B cell (primary cell): ENCODE results near the gene XRCC1. TPM values are rescaled to one million over a fixed set of nuclear protein-coding genes. Genes with fewer than 3 reads are reported as not detected.

Experiments
- ATAC-seq: fragments of 200-7000 bp; cut with Tn5 transposase; one replicate; pipeline ENCODE4 v1.10.0; 2021; ENCODE audit warnings: low read depth, mild to moderate bottlenecking, moderate number of reproducible peaks, moderate library complexity
- CTCF ChIA-PET: fragments of 350-600 bp; sonication (Branson Sonifier 250); formaldehyde crosslinking; loops from one replicate; lab custom pipeline; 2021; ENCODE audit warnings: antibody characterized with exemption, inconsistent platforms; lab: Charles Lee
- POLR2A ChIA-PET: fragments of 350-600 bp; sonication (Branson Sonifier 250); formaldehyde crosslinking; loops from one replicate; lab custom pipeline; 2021; ENCODE audit warnings: antibody characterized with exemption; lab: Charles Lee
- DNase-seq: peaks from one replicate; pipeline ENCODE4 v3.0.0; 2013
- H2AFZ ChIP-seq: 2 replicates; pipeline ENCODE4 v1.6.1; 2012; ENCODE audit warnings: mild to moderate bottlenecking, low read depth, low read length; ENCODE audit not compliant: insufficient read depth, poor library complexity, severe bottlenecking
- H3K27ac ChIP-seq, 2 donors: 1 replicate in 1 of 2; 2 replicates in 1 of 2; pipeline ENCODE4 v1.5.1; 2012 to 2013; ENCODE audit warnings: low read length in 2 of 2, mild to moderate bottlenecking in 2 of 2, moderate library complexity in 1 of 2
- H3K27me3 ChIP-seq, 4 experiments: fragments of 200-600 bp in 1 of 4; sonication (generic) in 1 of 4; replicated peaks in 1 of 4; 1 replicate in 2 of 4; 2 replicates in 2 of 4; pipeline versions ENCODE4 v1.6.1 to v1.7.0; 2013 to 2016; ENCODE audit warnings: low read length in 3 of 4, mild to moderate bottlenecking in 2 of 4, mixed read lengths in 1 of 4, moderate library complexity in 1 of 4; ENCODE audit not compliant: insufficient read depth in 4 of 4, control insufficient read depth in 3 of 4; ENCODE audit errors: control extremely low read depth in 1 of 4
- H3K36me3 ChIP-seq, 2 experiments: replicated peaks in 1 of 2; 1 replicate in 1 of 2; 2 replicates in 1 of 2; pipeline versions ENCODE4 v1.6.1 to v1.7.1; 2013; ENCODE audit warnings: low read length in 1 of 2; ENCODE audit not compliant: insufficient read depth in 2 of 2, control insufficient read depth in 1 of 2; ENCODE audit errors: control extremely low read depth in 1 of 2, extremely low read depth in 1 of 2
- H3K4me1 ChIP-seq, 2 donors: fragments of 200-600 bp in 1 of 2; sonication (generic) in 1 of 2; 1 replicate in 1 of 2; 2 replicates in 1 of 2; pipeline versions ENCODE4 v1.5.1 to v1.6.1; 2013 to 2017; ENCODE audit warnings: low read length in 2 of 2; ENCODE audit not compliant: control insufficient read depth in 2 of 2, insufficient read depth in 2 of 2
- H3K4me2 ChIP-seq: replicated peaks from 2 replicates; pipeline ENCODE3; 2012; ENCODE audit warnings: mild to moderate bottlenecking, low read depth, low read length; ENCODE audit not compliant: poor library complexity, severe bottlenecking
- H3K4me3 ChIP-seq, 5 experiments: fragments of 200-600 bp in 1 of 5; sonication (generic) in 1 of 5; 1 replicate in 3 of 5; 2 replicates in 2 of 5; pipeline versions ENCODE4 v1.5.1 to v1.7.0; 2011 to 2016; ENCODE audit warnings: low read length in 4 of 5, mild to moderate bottlenecking in 4 of 5, low read depth in 2 of 5, control low read depth in 1 of 5, moderate library complexity in 1 of 5; ENCODE audit not compliant: insufficient read depth in 1 of 5; ENCODE audit errors: control extremely low read depth in 1 of 5, extremely low read depth in 1 of 5
- H3K79me2 ChIP-seq: fragments of 200-600 bp; sonication (generic); one replicate; pipeline ENCODE4 v1.6.0; 2016; ENCODE audit warnings: low read length; ENCODE audit not compliant: control insufficient read depth, insufficient read depth
- H3K9ac ChIP-seq: fragments of 200-600 bp; sonication (generic); 2 replicates; pipeline ENCODE4 v1.6.1; 2017; ENCODE audit warnings: mild to moderate bottlenecking, low read length, moderate library complexity
- H3K9me3 ChIP-seq, 3 donors: one replicate each; pipeline versions ENCODE4 v1.6.1 to v1.7.1; 2013; ENCODE audit warnings: low read length in 2 of 3; ENCODE audit not compliant: control insufficient read depth in 2 of 3, insufficient read depth in 1 of 3; ENCODE audit errors: control extremely low read depth in 1 of 3
- H4K20me1 ChIP-seq: 2 replicates; pipeline ENCODE4 v1.6.0; 2012; ENCODE audit warnings: mild to moderate bottlenecking, low read length; ENCODE audit not compliant: insufficient read depth, control insufficient read depth, poor library complexity, severe bottlenecking
- H3K27ac Mint-ChIP-seq: one replicate; pipeline ENCODE4 v1.8.0; 2021; ENCODE audit warnings: mixed read lengths
- H3K27me3 Mint-ChIP-seq: one replicate; pipeline ENCODE4 v1.8.0; 2021; ENCODE audit warnings: mixed read lengths
- H3K4me1 Mint-ChIP-seq: one replicate; pipeline ENCODE4 v1.8.0; 2021; ENCODE audit warnings: mixed read lengths
- H3K4me3 Mint-ChIP-seq: one replicate; pipeline ENCODE4 v1.8.0; 2021; ENCODE audit warnings: mixed read lengths
- H3K9me3 Mint-ChIP-seq: one replicate; pipeline ENCODE4 v1.8.0; 2022; ENCODE audit warnings: mixed read lengths; ENCODE audit not compliant: insufficient read depth
- CTCF ChIP-seq: fragments of 200-600 bp; IDR thresholded peaks from one replicate; pipeline ENCODE4 v1.8.0; 2022; ENCODE audit warnings: antibody characterized with exemption, mild to moderate bottlenecking
- EZH2 ChIP-seq: IDR thresholded peaks from 2 replicates; pipeline ENCODE4 v1.6.1; 2012; ENCODE audit warnings: borderline replicate concordance, low read depth, mild to moderate bottlenecking, moderate library complexity, low read length; ENCODE audit not compliant: insufficient read depth, poor library complexity, severe bottlenecking
- WGBS: methylation state at CpG from one replicate; pipeline ENCODE4 v1.1.5; 2013; ENCODE audit warnings: missing lambda C conversion rate; ENCODE audit not compliant: insufficient coverage; 5-methylcytosine and 5-hydroxymethylcytosine counted together
- intact Hi-C: fragments of 100-400 bp; cut with micrococcal nuclease; formaldehyde crosslinking; loops from one replicate; pipeline ENCODE4 v1.10.0; 2022
- polyA plus RNA-seq: library from polyadenylated mRNA; depleted of rRNA; stranded (reverse); fragments of >200 nt; gene quantifications from 2 replicates; pipeline ENCODE4 v1.2.3, GENCODE V29; 2012
- total RNA-seq, 2 donors: library from RNA; stranded (reverse); fragments of 120-200 nt in 1 of 2; gene quantifications; 1 replicate in 1 of 2; 2 replicates in 1 of 2; pipeline versions ENCODE4 v1.2.3 to v1.2.4, GENCODE V29; 2013 to 2022

The XRCC1 gene
- total and polyA plus RNA-seq, 2 donors (not counting 1 experiment from before 2014, with no cell fraction given): 34.6 to 38.2 TPM

GRCh38 chr19:43505941-43506340 is 69.4 kb downstream of the XRCC1 start:
- no peaks in the 10 kb centered on the region for H3K27me3 Mint-ChIP-seq
- POLR2A ChIA-PET: interaction anchor here (1.0 to 2.9 kb wide), 2 partner anchors 7 to 42 kb away, joined by 5 to 13 read pairs; no protein-coding TSS in a partner anchor
- peak overlapping the region; percentile 65 for H3K27ac Mint-ChIP-seq
- H3K9me3 Mint-ChIP-seq: no peaks in the 10 kb centered on the region
- Histone ChIP-seq H3K4me1 (peaks cover 12 to 22% of the 10 kb centered on the region in 2 donors), H3K27me3 (no peaks in the 10 kb centered on the region), H2AFZ (no peak overlapping the region), H3K9me3 (no peaks in the 10 kb centered on the region), H3K79me2 (no peaks in the 10 kb centered on the region), H3K4me3 (no peak overlapping the region), H3K36me3 (peaks cover 1 to 2% of the 10 kb centered on the region in 2 experiments), H3K27ac (peak overlapping the region in 1 of 2 donors; percentile 9), H3K9ac (no peak overlapping the region), H3K4me2 (no peak overlapping the region), H4K20me1 (no peaks in the 10 kb centered on the region)
- DNase-seq (no peak), ATAC-seq (no peak)
- peak overlapping the region; percentile 60 for H3K4me3 Mint-ChIP-seq
- CTCF ChIA-PET: interaction anchor here (2.6 to 3.6 kb wide), 2 partner anchors 19 to 58 kb away, joined by 13 to 45 read pairs; no protein-coding TSS in a partner anchor
- intact Hi-C loops: no loop called here
- TF ChIP-seq CTCF (no peak), EZH2 (no peak)
- 92% methylated on average over 4 of the region's 5 CpGs for WGBS
- H3K4me1 Mint-ChIP-seq: peaks cover 21% of the 10 kb centered on the region

GRCh38 chr19:43505186-43505456 is 70.2 kb downstream of the XRCC1 start:
- peak overlapping the region; percentile 99 for H3K4me2 ChIP-seq
- peak overlapping the region; percentile 98 for H2AFZ ChIP-seq
- H4K20me1 ChIP-seq: no peaks in the 10 kb centered on the region
- Mint-ChIP-seq H3K27ac (peak overlapping the region; percentile 74), H3K9me3 (no peaks in the 10 kb centered on the region), H3K27me3 (no peaks in the 10 kb centered on the region), H3K4me3 (peak overlapping the region; percentile 95), H3K4me1 (peaks cover 23% of the 10 kb centered on the region)
- DNase-seq (no peak), ATAC-seq (no peak)
- intact Hi-C loops: no loop called here
- no CpG with 5 or more reads among the region's 3 CpGs for WGBS
- ChIA-PET CTCF (interaction anchor here (1.0 to 3.6 kb wide), 4 partner anchors 14 to 66 kb away, joined by 3 to 45 read pairs (median 20); no protein-coding TSS in a partner anchor), POLR2A (interaction anchor here (0.6 to 2.9 kb wide), 5 partner anchors 8 to 41 kb away, joined by 5 to 13 read pairs (median 7); partner anchors contain the start of gene ZNF575)
- peaks cover 1 to 2% of the 10 kb centered on the region in 2 experiments for H3K36me3 ChIP-seq
- TF ChIP-seq EZH2 (no peak), CTCF (no peak)
- peaks cover 12 to 22% of the 10 kb centered on the region in 2 donors for H3K4me1 ChIP-seq
- peak overlapping the region; percentile 87 for H3K9ac ChIP-seq
- peak overlapping the region; percentile 77 to 80 for H3K27ac ChIP-seq
- no peaks in the 10 kb centered on the region for H3K9me3 ChIP-seq
- peak overlapping the region in 1 of 5 experiments; percentile 97 for H3K4me3 ChIP-seq
- no peaks in the 10 kb centered on the region for H3K27me3 ChIP-seq
- H3K79me2 ChIP-seq: no peaks in the 10 kb centered on the region
